Activated naive CD4-positive, alpha-beta T cell treated with anti-CD3 and anti-CD28 coated beads, Interleukin-2, amount 10 ng/mL, durations not matched to agents 5 hours and 36 hours (primary cell): ENCODE data around the gene SIAH2. TPM values are rescaled to one million over a fixed set of nuclear protein-coding genes. Genes with fewer than 3 reads are reported as not detected.

Experiments
- total RNA-seq, 2 experiments: library from RNA; stranded (reverse); gene quantifications; one replicate each; pipeline ENCODE4 v1.2.3, GENCODE V29; 2021

The SIAH2 gene
- 10 to 100 TPM; 32.5 to 32.9 TPM for total RNA-seq

DNA sequence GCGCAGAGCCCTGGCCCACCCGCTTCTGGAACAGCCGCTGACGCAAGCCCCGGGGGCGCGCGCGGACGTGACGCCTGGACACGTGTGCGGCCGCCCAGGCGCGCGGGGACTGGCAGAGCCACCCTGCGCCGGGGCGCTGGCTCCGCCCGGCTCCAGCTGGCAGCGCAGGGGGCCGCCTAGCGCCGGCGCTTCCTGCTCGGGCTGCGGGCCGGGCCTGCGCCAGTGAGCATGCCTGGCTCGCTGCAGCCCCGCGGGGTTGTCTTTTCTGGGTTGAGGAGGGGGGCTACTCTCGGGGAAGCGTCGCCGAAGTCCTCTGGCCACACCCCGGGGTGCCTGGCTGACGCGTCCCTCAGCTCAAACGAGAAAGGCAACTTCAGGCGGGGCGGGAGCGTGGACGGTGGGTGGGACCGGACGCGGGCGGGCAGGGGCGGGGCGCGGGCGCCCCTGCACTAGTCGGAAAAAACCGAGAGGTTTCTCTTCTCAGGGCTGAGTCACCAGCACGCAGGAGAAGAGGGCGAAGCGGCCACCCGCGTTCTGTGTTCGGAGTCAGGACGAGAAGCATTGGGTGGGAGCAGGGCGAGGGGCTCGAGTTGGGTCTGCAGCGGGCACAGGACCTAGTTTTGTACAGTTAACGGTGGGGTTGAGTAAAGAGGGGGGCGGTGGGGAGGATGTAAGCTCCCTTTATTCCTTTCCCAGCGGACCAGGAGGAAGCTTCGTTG lies at the start of gene SIAH2:
SIAH2 (minus strand) TSS at position 48 of the 719 bp plus-strand sequence. CDS start 320 bp downstream, outside the sequence.

DNA sequence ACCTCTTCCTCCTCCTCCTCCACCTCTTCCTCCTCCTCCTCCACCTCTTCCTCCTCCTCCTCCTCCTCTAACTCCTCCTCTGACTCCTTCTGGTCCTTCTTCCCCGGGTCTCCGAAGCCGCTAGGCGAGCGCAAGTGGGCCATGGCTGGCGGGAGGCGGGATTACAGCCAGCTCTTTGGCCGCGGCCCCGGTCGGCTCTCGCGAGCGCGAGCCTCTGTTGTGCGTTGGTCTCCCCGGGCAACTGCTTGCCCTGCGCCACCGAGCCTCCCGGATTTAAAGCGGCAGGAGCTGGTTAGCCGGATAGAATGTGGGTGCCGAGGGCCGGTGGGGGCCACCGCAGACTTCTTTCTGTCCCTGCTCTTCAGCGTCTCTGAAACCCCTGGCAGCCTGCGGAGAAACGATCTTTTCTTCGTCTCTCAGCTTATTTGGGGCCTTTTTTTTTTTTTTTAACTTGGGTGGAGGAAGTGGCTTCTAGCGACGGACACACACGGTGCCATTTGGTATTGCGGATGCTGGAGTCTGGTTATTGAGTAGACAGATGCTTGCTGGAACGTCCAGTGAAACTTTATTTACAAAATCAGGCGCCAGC lies 59.1 kb downstream of the SIAH2 start, which contains the start of gene ERICH6:
ERICH6 (minus strand) TSS at position 165 of the 589 bp plus-strand sequence; CDS start at position 143, 22 bp downstream.

Other genes starting within 250 kb of the SIAH2 start
- 100 to 1,000 TPM; 101 to 102 TPM for gene SERP1, start 216.7 kb downstream of the SIAH2 start, total RNA-seq
- 100 to 1,000 TPM; 104 to 106 TPM for gene EIF2A, start 216.4 kb downstream of the SIAH2 start, total RNA-seq
- 10 to 100 TPM; 82.4 to 85.7 TPM for gene SELENOT, start 159.8 kb downstream of the SIAH2 start, total RNA-seq
- gene ERICH6, start 59.2 kb downstream of the SIAH2 start, total RNA-seq: under 1 TPM; 0.36 to 0.48 TPM
- not detected for gene MINDY4B, start 142.3 kb upstream of the SIAH2 start, total RNA-seq
- not detected for gene CLRN1, start 209.6 kb upstream of the SIAH2 start, total RNA-seq